Neural cell (in vitro differentiated cells): ENCODE data around the gene LRRC36. TPM values are rescaled to one million over a fixed set of nuclear protein-coding genes. Genes with fewer than 3 reads are reported as not detected.

Experiments used
- H2AFZ ChIP-seq: fragments of 200-600, 300-800 bp; sonication (generic), shearing (Covaris generic); 2 replicates; pipeline ENCODE4 v1.6.0; 2014; ENCODE audit warnings: low read depth, mild to moderate bottlenecking, antibody characterized with exemption, low read length, moderate library complexity
- H3F3A ChIP-seq: fragments of 200-600 bp; shearing (Covaris generic); 2 replicates; pipeline ENCODE4 v1.6.1; 2016; ENCODE audit warnings: mild to moderate bottlenecking, moderate library complexity, mixed read lengths, antibody characterized with exemption, low read length; ENCODE audit not compliant: insufficient read depth, poor library complexity, severe bottlenecking
- H3K27ac ChIP-seq: fragments of 200-600, 300-800 bp; sonication (generic), shearing (Covaris generic); 2 replicates; pipeline ENCODE4 v1.5.1; 2014; ENCODE audit warnings: mild to moderate bottlenecking, low read length, moderate library complexity
- H3K27me3 ChIP-seq: fragments of 300-800, 200-600 bp; sonication (generic), shearing (Covaris generic); 2 replicates; pipeline ENCODE4 v1.6.0; 2014; ENCODE audit warnings: mild to moderate bottlenecking, low read depth, low read length, moderate library complexity; ENCODE audit not compliant: insufficient read depth
- H3K36me3 ChIP-seq: fragments of 300-800, 200-600 bp; sonication (generic), shearing (Covaris generic); 2 replicates; pipeline ENCODE4 v1.5.1; 2014; ENCODE audit warnings: mild to moderate bottlenecking, antibody characterized with exemption, low read length, moderate library complexity; ENCODE audit not compliant: insufficient read depth
- H3K4me2 ChIP-seq: fragments of 300-800, 200-600 bp; sonication (generic), shearing (Covaris generic); 2 replicates; pipeline ENCODE4 v1.6.0; 2014; ENCODE audit warnings: mild to moderate bottlenecking, low read length
- H3K4me3 ChIP-seq: fragments of 300-800, 200-600 bp; sonication (generic), shearing (Covaris generic); 2 replicates; pipeline ENCODE4 v1.5.1; 2014; ENCODE audit warnings: mild to moderate bottlenecking, low read length, moderate library complexity
- H3K79me2 ChIP-seq: fragments of 200-600 bp; shearing (Covaris generic); replicated peaks from 2 replicates; pipeline ENCODE4 v1.6.0; 2014; ENCODE audit warnings: mild to moderate bottlenecking, low read length, moderate library complexity; ENCODE audit not compliant: insufficient read depth
- H3K9ac ChIP-seq: fragments of 300-800, 200-600 bp; sonication (generic), shearing (Covaris generic); 2 replicates; pipeline ENCODE4 v1.6.1; 2016; ENCODE audit warnings: mild to moderate bottlenecking, low read length, mixed read lengths
- H3K9me2 ChIP-seq: fragments of 200-600 bp; shearing (Covaris generic); 2 replicates; pipeline ENCODE4 v1.6.1; 2016; ENCODE audit warnings: mild to moderate bottlenecking, low read length, mixed read lengths; ENCODE audit not compliant: insufficient read depth
- H3K9me3 ChIP-seq: fragments of 200-600, 300-800 bp; sonication (generic), shearing (Covaris generic); 2 replicates; pipeline ENCODE4 v1.6.1; 2016; ENCODE audit warnings: mild to moderate bottlenecking, mixed run types, low read length, moderate library complexity, mixed read lengths
- H4K20me1 ChIP-seq: fragments of 200-600 bp; shearing (Covaris generic); 2 replicates; pipeline ENCODE4 v1.6.1; 2016; ENCODE audit warnings: mild to moderate bottlenecking, mixed run types; ENCODE audit not compliant: insufficient read depth
- EP300 ChIP-seq: fragments of 450-650 bp; conservative IDR thresholded peaks from 2 replicates; pipeline ENCODE4 v1.6.1; 2014; ENCODE audit warnings: antibody characterized with exemption, mild to moderate bottlenecking, moderate library complexity; ENCODE audit not compliant: poor library complexity, severe bottlenecking
- EZH2 ChIP-seq: fragments of 200-600, 300-800 bp; shearing (Covaris generic), sonication (generic); IDR thresholded peaks from 2 replicates; pipeline ENCODE4 v1.6.1; 2014; ENCODE audit warnings: antibody characterized with exemption, low read length, borderline replicate concordance, mild to moderate bottlenecking; ENCODE audit not compliant: insufficient read depth, poor library complexity, severe bottlenecking
- MXI1 ChIP-seq: fragments of 450-650 bp; conservative IDR thresholded peaks from 2 replicates; pipeline ENCODE4 v1.6.1; 2014; ENCODE audit warnings: antibody characterized with exemption, mild to moderate bottlenecking; ENCODE audit not compliant: poor library complexity, severe bottlenecking
- POLR2AphosphoS5 ChIP-seq: IDR thresholded peaks from 2 replicates; pipeline ENCODE4 v1.6.1; 2012
- RAD21 ChIP-seq: fragments of 450-650 bp; conservative IDR thresholded peaks from 2 replicates; pipeline ENCODE4 v1.6.1; 2014; ENCODE audit warnings: antibody characterized with exemption, mild to moderate bottlenecking, moderate library complexity
- SMC3 ChIP-seq: fragments of 450-650 bp; conservative IDR thresholded peaks from 2 replicates; pipeline ENCODE4 v1.6.1; 2014; ENCODE audit warnings: antibody characterized with exemption, mild to moderate bottlenecking, moderate library complexity; ENCODE audit not compliant: poor library complexity
- TAF1 ChIP-seq: IDR thresholded peaks from 2 replicates; pipeline ENCODE4 v1.6.1; 2012; ENCODE audit warnings: low read depth
- polyA plus RNA-seq: library from polyadenylated mRNA; depleted of rRNA; stranded (reverse); fragments of >200 nt; gene quantifications from 2 replicates; pipeline ENCODE4 v1.2.3, GENCODE V29; 2014
- TF ChIP-seq, protein P1 (sequence below): fragments of 450-650 bp; IDR thresholded peaks from 2 replicates; pipeline ENCODE4 v1.5.1; 2014; ENCODE audit warnings: antibody characterized with exemption, mild to moderate bottlenecking, moderate library complexity; ENCODE audit not compliant: poor library complexity, severe bottlenecking
- TF ChIP-seq, protein P2 (sequence below): IDR thresholded peaks from 2 replicates; pipeline ENCODE4 v1.6.1; 2012; ENCODE audit warnings: borderline replicate concordance

LRRC36 gene
- polyA plus RNA-seq, 1 donor from 2014 or later: 1.6 TPM

GRCh38 chr16:67345401-67345800, 18.8 kb downstream of the LRRC36 start:
- no peak overlapping the region for H3K9ac ChIP-seq
- no peaks in the 10 kb centered on the region for H3K27me3 ChIP-seq
- no peaks in the 10 kb centered on the region for H3K9me3 ChIP-seq
- no peaks in the 10 kb centered on the region for H4K20me1 ChIP-seq
- H3K27ac ChIP-seq: no peak overlapping the region
- H3K79me2 ChIP-seq: no peaks in the 10 kb centered on the region
- H3K36me3 ChIP-seq: no peaks in the 10 kb centered on the region
- H3K4me3 ChIP-seq: no peak overlapping the region
- H3F3A ChIP-seq: no peaks in the 10 kb centered on the region
- TF ChIP-seq TAF1 (no peak), EZH2 (no peak), POLR2AphosphoS5 (no peak), SMC3 (no peak), EP300 (no peak), MXI1 (no peak), RAD21 (no peak)
- TF ChIP-seq, protein P1, sequence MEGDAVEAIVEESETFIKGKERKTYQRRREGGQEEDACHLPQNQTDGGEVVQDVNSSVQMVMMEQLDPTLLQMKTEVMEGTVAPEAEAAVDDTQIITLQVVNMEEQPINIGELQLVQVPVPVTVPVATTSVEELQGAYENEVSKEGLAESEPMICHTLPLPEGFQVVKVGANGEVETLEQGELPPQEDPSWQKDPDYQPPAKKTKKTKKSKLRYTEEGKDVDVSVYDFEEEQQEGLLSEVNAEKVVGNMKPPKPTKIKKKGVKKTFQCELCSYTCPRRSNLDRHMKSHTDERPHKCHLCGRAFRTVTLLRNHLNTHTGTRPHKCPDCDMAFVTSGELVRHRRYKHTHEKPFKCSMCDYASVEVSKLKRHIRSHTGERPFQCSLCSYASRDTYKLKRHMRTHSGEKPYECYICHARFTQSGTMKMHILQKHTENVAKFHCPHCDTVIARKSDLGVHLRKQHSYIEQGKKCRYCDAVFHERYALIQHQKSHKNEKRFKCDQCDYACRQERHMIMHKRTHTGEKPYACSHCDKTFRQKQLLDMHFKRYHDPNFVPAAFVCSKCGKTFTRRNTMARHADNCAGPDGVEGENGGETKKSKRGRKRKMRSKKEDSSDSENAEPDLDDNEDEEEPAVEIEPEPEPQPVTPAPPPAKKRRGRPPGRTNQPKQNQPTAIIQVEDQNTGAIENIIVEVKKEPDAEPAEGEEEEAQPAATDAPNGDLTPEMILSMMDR: no peak
- TF ChIP-seq, protein P2, sequence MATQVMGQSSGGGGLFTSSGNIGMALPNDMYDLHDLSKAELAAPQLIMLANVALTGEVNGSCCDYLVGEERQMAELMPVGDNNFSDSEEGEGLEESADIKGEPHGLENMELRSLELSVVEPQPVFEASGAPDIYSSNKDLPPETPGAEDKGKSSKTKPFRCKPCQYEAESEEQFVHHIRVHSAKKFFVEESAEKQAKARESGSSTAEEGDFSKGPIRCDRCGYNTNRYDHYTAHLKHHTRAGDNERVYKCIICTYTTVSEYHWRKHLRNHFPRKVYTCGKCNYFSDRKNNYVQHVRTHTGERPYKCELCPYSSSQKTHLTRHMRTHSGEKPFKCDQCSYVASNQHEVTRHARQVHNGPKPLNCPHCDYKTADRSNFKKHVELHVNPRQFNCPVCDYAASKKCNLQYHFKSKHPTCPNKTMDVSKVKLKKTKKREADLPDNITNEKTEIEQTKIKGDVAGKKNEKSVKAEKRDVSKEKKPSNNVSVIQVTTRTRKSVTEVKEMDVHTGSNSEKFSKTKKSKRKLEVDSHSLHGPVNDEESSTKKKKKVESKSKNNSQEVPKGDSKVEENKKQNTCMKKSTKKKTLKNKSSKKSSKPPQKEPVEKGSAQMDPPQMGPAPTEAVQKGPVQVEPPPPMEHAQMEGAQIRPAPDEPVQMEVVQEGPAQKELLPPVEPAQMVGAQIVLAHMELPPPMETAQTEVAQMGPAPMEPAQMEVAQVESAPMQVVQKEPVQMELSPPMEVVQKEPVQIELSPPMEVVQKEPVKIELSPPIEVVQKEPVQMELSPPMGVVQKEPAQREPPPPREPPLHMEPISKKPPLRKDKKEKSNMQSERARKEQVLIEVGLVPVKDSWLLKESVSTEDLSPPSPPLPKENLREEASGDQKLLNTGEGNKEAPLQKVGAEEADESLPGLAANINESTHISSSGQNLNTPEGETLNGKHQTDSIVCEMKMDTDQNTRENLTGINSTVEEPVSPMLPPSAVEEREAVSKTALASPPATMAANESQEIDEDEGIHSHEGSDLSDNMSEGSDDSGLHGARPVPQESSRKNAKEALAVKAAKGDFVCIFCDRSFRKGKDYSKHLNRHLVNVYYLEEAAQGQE: no peak
- no peak overlapping the region for H2AFZ ChIP-seq
- no peak overlapping the region for H3K4me2 ChIP-seq
- H3K9me2 ChIP-seq: no peaks in the 10 kb centered on the region

- Histone ChIP-seq H3K27ac (no peak overlapping the region), H3K79me2 (no peaks in the 10 kb centered on the region)
- TF ChIP-seq, protein P1: no peak
- TF ChIP-seq POLR2AphosphoS5: no peak
- TF ChIP-seq EP300: no peak
- no peak for TF ChIP-seq SMC3
- TF ChIP-seq EZH2: no peak
- TF ChIP-seq, protein P2: no peak
- TF ChIP-seq TAF1: no peak
- TF ChIP-seq RAD21: no peak
- TF ChIP-seq MXI1: no peak
Measured at GRCh38 chr16:67346341-67346740, 19.7 kb downstream of the LRRC36 start.

More at GRCh38 chr16:67346341-67346740, 19.7 kb downstream of the LRRC36 start:
- Histone ChIP-seq H2AFZ (no peak overlapping the region), H3F3A (no peaks in the 10 kb centered on the region), H3K4me2 (no peak overlapping the region), H3K27me3 (no peaks in the 10 kb centered on the region), H3K36me3 (no peaks in the 10 kb centered on the region), H3K9me3 (no peaks in the 10 kb centered on the region), H3K4me3 (no peak overlapping the region), H4K20me1 (no peaks in the 10 kb centered on the region), H3K9ac (no peak overlapping the region), H3K9me2 (no peaks in the 10 kb centered on the region)
